Fibroblast of lung (primary cell): ENCODE results near the gene STIM1.

Experiments used
- EZH2 ChIP-seq: IDR thresholded peaks from 2 replicates; pipeline ENCODE4 v1.5.1; 2012; ENCODE audit warnings: low read length, control low read depth, mild to moderate bottlenecking; ENCODE audit errors: missing control alignments
- TF ChIP-seq, protein P1 (sequence below), 2 donors: IDR thresholded peaks in 1 of 2; conservative IDR thresholded peaks in 1 of 2; 1 replicate in 1 of 2; 2 replicates in 1 of 2; pipeline ENCODE4 v1.5.1; 2011 to 2012; ENCODE audit warnings: low read length in 2 of 2, control low read depth in 1 of 2, inconsistent platforms in 1 of 2, low read depth in 1 of 2, mild to moderate bottlenecking in 1 of 2

DNA sequence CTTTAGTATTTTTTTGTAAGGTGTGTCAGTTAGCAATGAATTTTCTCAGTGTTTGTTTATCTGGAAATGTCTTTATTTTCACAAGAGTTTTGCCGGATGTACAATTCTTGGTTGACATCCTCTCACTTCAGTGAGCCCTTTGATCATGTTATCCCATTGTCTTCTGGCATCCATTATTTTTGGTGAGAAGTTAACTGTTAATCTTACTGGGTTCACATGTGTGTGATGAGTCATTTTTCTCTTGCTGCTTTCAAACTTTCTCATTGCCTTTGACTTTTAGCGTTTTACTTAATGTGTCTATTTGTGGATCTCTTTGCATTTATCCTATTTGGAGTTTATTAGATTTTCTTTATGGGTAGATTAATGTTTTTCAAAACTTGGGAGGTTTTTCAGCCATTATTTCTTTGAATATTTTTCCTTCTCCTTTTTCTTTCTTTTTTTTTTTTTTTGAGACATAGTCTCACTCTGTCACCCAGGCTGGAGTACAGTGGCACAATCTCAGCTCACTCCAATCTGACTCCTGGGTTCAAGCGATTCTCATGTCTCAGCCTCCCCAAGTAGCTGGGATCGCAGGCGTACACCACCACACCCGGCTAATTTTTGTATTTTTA is 138.7 kb downstream of the STIM1 start:
- TF ChIP-seq, protein P1, sequence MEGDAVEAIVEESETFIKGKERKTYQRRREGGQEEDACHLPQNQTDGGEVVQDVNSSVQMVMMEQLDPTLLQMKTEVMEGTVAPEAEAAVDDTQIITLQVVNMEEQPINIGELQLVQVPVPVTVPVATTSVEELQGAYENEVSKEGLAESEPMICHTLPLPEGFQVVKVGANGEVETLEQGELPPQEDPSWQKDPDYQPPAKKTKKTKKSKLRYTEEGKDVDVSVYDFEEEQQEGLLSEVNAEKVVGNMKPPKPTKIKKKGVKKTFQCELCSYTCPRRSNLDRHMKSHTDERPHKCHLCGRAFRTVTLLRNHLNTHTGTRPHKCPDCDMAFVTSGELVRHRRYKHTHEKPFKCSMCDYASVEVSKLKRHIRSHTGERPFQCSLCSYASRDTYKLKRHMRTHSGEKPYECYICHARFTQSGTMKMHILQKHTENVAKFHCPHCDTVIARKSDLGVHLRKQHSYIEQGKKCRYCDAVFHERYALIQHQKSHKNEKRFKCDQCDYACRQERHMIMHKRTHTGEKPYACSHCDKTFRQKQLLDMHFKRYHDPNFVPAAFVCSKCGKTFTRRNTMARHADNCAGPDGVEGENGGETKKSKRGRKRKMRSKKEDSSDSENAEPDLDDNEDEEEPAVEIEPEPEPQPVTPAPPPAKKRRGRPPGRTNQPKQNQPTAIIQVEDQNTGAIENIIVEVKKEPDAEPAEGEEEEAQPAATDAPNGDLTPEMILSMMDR (conservative IDR thresholded peaks at IDR 0.05 in 1 of 2, IDR thresholded peaks at IDR 0.05 in 1 of 2; ENCODE audit: low read depth in 1 of 2, low read length in 2 of 2): no peak
- no peak for TF ChIP-seq EZH2
